ENCODE measurements around the gene IKBKG.
"Not testable (repeated sequence)": the region's sequence is repeated elsewhere in the genome, so short reads cannot be mapped to it uniquely, and the experiment has no call there.

Gene IKBKG

DNA sequence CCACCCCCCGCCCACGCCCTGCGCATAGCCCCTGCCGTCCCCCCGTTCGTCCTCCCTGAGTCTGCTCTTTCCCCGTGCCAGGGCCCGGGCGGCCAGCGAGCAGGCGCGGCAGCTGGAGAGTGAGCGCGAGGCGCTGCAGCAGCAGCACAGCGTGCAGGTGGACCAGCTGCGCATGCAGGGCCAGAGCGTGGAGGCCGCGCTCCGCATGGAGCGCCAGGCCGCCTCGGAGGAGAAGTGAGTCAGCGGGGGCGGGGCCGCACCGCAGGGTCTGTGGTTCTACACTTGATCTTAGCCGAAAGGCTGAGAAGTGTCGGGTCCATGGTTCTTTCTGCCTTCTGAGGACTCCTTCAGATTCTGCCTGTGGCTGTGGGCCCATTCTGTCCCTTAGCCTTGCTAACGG is 12.9 kb downstream of the IKBKG start:
- DNase-seq = not testable (repeated sequence)

DNA sequence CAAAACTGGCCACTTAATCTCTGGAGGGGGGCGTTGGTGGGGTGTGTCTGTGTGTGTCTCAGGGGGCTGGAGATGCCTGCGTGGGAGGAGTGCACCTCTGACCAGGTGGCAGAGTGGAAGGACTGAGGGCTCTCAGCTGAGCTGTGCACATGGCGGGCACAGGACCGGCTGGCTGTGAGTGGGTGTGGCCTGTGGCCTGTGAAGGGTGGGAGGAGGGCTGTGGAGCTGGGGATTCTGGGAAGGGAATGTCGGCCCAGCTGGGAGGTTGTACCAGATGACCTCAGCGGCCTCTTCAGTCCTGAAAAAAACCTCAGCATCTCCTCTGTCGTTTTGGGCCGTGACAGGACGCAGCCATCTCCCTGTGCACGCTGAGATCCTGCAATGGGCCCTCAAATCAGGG is 14.9 kb downstream of the IKBKG start:
- DNase-seq = not testable (repeated sequence)

DNA sequence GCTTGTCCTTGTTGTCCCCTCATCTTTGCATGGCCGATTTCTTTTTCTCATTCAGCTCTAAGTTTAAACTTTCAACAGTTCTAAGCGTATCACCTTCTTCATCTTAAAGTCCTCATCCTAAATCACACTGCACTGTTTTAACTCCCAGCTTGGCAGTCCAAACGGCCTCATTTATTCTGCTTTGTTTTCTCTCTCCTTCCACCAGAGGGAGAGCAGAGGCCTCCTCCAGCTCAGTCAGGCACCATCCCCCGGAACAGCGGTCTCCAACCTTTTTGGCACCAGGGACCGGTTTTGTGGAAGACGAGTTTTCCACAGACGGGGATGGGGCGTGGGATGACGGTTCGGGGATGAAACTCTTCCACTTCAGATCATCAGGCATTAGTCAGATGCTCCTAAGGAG is 22.9 kb downstream of the IKBKG start:
- DNase-seq = not testable (repeated sequence)

DNA sequence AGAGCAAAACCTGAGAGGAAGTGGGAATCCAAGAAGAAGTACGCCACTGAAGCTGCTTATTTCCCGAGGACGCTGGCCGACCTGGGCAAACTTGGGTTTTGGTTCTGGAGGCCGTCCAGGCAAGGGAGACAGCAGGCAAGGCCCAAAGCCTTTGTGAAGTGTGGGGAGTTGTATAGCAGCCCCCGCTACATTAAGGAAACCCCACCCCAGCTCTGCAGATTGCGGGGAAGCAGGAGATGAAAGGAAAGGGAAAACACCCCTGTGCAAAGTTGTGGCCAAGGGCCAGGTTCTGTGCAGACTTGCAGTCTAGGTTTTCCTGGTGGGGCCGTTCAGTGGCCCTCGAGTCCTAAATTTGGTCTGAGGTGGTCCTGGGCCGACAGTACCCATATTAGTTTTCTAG is 25.6 kb downstream of the IKBKG start:
- not testable (repeated sequence) for DNase-seq

DNA sequence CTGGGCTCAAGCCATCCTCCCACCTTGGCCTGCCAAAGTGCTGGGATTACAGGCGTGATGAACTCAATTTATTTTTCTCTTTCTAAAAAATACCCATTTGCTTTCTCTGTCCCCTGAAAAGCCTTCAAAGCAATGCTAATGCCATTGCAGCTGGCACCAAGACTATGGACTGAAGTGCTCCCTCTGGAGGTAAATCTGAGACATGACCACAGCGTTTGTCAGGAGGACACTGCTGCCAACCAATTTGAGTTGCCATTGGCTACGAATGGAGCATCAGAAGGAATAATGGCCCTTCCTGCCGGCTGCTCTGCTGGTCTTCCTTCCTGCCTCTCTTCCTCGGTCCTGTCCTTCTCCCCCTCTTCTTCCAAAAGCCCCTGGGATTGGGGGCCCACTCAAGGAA is 27.7 kb downstream of the IKBKG start:
- not testable (repeated sequence) for DNase-seq

DNA sequence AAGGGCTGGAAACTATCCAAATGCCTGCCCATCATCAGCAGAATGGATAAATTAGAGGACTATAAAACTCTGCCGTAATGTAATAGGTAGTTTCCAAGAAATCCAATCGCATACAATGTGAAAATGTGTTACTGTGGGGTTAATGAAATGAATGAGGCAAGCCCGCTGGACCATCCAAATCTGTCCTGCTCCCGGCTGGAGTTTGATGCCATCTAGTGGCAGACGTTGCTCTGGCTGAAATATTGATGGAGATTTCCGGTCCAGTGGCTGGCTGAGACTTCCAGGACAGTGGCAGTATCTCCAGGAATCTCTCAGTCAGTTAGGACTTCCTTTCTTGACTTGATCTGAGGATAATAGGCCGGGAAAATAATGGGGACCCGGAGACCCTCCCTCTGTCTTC is 35.6 kb downstream of the IKBKG start:
- DNase-seq = not testable (repeated sequence)

DNA sequence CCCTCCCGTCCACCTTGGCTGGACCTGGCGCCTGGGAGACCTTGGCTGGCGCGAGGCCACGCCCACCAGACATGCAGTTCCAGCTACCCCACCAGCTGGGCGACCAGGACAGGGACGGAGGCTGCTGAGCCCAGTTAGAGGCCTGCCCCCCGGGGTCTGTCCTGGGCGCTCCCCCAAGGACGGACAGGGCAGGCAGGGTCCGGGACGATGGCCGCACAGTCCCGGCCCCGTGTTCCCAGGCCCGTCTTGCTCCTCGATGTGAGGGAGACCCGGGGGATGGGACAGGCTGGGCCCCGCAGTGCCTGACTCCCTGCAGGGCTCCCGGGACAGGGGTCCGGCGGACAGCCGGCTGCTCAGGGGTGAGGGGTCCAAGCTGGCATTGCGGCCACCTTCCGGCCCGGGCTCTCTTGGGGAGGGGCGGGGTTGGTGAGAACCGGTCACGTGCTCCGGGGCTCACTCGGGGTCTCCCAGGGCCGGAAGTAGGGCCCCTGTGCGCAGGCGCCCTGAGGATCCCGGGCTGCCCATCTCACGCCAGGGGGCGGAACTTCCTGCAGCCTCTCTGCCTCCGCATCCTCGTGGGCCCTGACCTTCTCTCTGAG is 37.3 kb downstream of the IKBKG start, which contains the start of gene CTAG1A:
Gene CTAG1A, plus strand, starts transcription at position 549 of the 599 bp plus-strand sequence. CDS start 74 bp downstream, outside the sequence.
- DNase-seq = not testable (repeated sequence)

DNA sequence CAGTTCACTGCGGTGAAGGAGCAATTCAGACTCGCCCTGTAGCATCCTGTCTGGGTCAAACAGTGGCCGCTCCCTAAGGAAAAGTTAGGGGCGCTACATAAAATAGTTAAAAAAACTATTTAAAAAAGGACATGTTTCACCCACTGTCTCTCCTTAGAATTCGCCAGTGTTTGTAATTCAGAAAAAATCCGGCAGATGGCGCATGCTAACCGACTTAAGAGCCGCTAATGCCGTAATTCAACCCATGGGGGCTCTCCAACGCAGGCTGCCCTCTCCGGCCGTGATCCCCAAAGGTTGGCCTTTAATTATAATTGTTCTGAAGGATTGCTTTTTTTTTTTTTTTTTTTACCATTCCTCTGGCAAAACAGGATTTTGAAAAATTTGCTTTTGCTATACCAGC is 43.0 kb downstream of the IKBKG start:
- DNase-seq = not testable (repeated sequence)

DNA sequence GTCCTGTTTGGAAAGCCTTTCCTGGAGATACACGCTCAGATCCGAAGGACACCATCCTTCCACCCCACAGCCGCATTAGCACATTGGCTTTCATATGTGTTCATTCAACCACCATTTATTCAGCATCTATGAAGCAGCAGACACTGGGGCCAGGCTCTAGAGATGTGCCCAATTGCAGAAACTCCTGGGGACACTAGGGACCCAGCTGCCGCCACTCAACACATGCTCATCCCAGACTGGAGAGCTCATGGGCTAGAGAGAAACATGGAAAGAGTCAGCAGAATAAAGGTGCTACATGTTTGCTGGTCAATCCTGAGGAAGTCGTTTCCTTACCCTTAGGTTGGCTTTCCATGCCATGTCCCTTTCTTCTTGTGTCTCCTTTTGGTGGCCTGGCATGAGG is 45.1 kb downstream of the IKBKG start:
- DNase-seq = no peak

DNA sequence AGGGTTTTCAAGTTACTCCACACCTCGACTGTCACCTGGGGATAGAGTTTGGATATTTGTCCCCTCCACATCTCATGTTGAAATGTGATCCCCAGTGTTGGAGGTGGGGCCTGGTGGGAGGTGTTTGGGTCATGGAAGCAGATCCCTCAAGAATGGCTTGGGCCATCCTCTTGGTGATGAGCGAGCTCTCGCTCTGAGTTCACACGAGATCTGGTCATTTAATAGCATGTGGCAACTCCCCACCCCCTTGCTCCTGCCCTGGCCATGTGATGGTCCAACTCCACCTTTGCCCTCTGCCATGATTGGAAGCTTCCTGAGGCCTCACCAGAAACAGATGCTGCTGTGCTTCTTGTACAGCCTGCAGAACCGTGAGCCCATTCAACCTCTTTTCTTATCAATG is 45.8 kb downstream of the IKBKG start:
- no peak for DNase-seq

DNA sequence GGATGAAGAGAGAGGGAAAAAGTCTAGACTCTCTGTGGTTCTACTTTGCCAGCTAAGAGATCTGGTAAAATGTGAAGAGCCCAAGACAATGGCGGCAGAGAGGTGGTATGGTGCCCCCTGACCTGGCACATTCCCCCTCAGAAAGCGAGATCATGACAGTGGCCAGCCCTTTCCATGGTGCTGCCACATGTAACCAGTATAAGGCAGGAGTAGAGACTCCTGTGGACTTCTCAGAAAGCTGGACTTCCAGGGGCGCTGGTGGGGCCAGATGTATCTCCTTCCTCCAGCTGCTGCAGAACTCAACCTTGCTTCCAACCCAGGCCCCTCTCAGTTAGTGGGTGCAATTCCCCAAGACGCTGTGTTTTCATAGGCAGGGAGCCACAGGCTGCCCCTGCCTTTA is 47.1 kb downstream of the IKBKG start:
- DNase-seq = no peak

DNA sequence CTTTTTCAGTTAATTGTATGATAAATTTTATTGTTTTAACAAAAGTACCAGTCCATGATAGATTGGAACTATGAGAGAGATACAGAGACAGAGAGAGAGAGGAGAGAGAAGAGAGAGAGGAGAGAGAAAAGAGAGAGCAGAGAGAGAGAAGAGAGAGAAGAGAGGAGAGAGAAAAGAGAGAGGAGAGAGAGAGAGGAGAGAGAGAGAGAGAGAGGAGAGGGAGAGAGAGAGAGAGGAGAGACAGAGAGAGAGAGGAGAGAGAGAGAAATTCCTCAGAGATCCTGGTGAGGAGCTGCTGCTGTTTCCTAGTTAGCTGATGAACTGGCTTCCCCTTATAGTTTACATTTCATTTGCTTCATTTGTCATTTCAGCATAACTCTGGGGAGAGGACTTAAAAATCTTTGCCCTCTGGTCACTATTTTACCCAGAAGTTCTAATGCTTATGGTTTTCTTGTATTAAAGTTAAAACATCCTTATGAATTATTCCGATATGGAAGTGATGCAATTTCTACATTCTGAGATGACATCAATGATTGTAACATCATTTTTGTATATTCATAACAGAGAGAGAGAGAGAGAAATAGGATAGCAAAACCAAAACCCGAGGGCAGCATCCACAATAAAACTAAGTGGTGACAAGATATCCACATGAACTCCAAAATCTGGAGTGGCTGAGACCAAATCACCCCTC is 48.3 kb downstream of the IKBKG start:
- no peak for DNase-seq

DNA sequence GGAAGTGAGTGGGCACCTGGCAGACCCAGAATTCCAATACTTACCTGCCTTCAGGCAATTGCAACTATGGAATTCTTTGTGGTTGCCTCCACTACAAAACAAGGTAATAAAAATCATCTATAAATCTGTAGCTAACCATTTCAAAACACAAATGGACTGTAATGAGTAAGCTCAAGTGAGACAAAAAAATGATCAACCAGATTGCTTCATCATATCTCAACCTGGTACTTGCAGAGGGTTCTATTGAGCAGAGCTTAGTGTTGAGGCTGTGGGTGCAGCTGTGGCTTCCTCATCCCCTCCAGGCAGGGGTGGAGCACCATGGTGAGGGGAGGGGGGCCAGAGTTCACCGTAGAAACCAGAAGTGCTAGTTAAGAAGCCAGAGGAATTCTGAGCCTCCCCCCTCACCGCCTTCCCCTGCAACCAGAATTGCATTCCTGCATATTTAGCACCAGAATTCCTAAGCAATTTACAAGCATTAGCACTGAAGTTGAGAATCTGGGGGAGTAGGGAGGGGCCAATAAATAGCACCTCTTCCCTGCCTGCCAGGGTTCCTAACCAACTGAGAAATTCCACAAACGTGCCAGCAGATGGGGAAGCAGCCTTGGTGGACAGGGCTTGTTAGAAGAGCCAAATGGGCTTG is 49.0 kb downstream of the IKBKG start:
- no peak for DNase-seq

DNA sequence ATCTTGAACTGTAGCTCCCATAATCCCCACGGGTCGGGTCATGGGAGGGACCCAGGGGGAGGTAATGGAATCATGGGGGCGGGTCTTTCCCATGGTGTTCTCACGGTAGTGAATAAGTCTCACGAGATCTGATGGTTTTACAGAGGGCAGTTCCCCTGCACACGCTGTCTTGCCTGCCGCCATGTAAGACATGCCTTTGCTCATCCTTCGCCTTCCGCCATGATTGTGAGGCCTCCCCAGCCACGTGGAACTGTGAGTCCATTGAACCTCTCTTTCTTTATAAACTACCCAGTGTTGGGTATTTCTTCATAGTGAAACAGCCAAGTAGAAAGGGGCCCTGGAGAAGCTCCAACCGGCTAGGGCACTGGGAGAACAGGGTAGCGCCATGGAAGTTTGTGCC is 49.8 kb downstream of the IKBKG start:
- DNase-seq = no peak

DNA sequence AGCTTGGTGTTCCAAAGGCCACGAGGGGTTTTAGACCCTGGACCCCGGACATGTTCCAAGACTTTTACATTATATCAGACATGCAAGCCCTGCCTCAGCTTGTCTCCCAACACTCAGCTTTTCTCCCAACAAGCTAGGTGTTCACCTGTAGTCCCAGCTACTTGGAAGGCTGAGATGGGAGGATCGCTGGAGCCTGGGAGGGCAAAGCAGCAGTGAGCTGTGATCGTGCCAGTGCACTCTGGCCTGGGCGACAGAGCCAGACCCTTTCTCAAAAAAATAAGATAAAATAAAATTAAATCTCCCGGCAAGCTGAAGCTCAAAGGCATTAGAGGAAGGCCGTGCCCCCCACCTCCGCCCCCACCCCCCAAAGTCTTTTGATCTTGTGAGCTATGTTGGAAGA is 51.2 kb downstream of the IKBKG start:
- no peak for DNase-seq

DNA sequence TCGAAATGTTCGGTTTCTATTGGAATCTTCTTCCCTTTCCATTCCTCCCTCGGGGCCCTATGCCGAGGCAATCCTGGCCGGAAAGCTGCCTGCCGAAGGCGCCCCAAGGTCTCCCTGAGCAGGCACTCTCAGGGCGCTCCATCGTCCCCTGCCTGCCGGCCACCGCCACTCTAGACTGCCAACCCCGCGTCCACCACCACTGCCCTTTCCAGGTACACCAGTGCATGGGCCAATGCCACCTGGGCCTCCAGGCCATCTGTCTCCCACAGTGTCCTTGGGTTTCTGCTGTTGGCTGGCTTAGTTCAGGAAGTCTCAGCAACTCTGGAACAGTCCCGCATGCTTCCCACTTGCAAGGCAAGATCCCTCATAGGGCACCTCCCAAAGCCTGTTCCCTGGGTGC is 52.1 kb downstream of the IKBKG start:
- DNase-seq = no peak

DNA sequence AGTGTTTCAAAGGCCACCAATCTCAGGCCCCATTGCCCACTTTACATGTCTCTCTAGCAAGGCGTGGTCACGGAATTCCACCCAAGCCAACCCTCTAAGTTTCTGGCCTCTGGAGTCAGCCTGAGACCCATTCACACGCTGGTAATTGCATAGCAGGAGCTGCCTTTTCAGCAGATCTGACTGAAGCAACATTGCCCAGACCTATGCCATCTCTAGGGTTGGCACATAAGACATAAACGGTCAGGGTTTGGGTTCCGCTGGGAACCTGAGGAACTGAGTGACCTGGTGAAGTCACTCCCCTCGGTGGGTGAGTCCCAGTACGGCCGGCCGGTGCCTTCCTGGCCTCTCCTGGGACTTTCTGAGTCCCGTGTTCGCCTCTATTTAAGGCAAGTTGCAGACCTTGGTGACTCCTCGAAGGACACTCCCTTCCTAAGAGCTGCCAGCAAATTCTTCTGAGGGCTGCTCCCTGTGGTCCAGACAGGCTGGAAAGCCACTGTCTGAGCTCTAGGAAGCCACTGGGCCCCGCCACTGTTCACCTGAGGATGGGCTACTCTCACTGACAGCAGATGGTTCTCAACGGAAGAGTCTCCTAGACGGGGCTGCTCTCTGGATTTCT is 53.4 kb downstream of the IKBKG start:
- DNase-seq = no peak

DNA sequence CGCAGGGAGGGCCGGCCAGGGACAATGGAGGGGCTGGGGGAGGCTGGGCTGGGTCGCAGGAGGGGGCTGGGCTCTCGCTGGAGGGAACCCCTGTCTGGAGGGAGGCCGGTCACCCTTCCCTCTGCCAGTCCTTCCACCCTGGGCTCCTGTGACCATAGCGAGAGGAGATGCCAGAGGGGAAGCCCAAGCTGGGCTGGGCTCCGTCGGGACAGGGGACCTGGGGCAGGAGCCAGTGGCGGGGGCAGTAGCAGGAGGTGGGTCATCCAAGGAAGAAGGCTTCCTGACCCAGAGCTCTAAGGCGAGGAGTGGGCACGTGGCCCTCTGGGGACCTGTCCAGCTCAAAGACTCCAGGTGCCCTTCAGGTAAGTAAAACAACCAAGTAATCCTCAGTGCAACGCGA is 54.8 kb downstream of the IKBKG start:
- DNase-seq = no peak

DNA sequence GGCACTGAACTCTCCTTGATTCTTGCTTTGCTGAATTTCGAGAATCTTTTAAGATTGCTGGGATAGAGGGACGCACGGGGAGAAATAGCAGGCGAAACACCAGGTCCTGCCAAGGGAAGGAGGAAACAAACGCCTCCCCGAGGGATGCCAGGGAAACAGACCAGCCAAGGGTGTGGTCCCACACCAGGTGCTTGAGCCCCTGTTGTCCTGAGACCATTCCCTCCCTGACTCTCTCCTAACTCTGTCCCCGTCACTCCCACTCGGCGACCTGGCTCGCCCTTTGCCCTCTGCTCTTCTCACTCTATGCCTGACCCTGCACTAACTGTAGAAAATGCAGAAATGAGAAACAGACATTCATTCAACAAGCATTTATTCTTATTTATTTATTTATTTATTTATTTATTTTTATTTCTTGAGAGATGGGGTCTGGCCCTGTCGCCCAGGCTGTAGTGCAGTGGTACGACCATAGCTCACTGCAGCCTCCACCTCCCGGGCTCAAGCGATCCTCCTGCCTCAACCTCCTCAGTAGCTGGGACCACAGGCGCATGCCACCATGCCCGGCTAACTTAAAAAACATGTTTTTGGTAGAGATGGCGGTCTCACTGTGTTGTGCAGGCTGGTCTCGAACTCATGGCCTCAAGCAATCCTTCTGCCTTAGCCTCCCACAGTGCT is 55.5 kb downstream of the IKBKG start:
- no peak for DNase-seq

DNA sequence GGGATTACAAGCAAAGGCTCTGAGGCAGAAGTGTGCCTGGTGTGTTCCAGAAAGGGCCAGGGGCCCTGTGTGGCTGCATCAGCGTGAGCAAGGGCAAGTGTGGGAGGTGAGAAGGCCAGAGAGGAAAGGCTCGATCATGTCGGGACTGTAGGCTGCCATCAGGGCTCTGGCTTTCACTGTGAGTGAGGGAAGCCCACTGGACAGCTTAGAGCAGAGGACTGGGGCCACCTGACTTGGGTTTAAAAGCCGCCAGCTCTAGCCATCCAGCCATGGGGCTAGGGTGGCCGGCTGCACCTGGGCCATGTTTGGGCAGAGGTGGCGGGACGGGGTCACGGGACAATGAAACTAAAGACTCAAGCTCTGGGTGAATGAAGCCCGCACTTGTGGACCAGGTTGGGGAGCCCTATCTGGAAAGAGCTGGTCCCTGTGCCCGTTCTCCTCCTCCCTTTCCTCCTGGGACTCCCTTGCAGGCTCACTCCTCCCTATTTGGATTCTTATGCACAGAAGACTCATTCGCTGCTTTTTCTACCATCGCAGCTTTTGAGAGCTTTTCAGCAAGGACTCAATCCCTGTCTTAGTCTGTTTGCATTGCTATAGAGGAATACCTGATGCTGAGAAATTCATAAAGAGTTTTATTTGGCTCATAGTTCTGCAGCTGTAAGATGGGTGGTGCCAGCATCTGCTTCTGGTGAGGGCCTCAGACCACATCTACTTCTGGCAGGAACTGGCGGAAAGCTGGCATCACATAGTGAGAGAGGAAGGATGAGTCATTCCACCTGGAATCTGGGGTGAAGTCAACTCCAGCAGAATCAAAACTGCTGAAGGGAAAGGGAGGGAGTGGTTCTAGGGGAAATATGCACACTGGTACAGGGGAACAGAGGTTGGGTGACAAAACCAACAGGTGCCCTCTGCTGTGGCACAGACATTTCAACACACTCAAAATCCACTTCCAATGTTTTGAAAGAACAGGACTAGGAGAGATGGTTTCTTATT is 56.3 kb downstream of the IKBKG start:
- no peak for DNase-seq

DNA sequence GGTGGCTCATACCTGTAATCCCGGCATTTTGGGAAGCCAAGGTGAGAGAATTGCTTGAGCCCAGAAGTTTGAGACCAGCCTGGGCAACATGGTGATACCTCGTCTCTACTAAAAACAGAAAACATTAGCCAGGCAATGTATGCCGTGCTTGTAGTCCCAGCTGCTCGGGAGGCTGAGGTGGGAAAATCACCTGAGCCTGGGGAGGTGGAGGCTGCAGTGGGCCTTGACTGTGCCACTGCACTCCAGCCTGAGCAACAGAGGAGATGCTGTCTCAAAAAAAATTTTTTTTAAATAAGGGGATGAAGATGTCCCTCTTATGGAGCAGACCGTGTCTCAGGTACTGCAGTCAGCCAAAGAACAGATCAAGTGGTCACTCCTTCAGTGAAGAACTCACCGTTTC is 58.1 kb downstream of the IKBKG start:
- no peak for DNase-seq

DNA sequence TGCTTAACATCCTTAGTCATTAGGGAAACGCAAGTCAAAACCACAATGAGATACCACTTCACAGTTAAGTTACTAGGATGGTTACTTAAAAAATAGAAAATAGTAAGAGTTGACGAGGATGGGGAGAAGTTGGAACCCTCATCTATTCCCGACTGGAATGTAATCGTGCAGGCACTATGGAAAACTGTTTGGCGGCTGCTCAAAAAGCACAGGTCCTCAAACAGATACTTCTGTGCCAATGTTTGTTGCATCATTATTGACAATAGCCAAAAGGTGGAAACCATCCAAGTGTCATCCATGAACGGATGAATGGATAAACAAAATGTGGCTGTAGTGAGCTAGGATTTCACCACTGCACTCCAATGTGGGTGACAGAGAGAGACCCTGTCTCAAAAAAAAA is 60.0 kb downstream of the IKBKG start:
- DNase-seq = peak in 1 of 3 experiments; percentile 27
